Suprapubic skin (tissue), 4 donors: ENCODE data around the gene CNTN4.

Experiments used
- EP300 ChIP-seq: sonication (generic); formaldehyde crosslinking; IDR thresholded peaks from one replicate; pipeline ENCODE4 v1.6.1; 2017; ENCODE audit warnings: antibody characterized with exemption
- POLR2A ChIP-seq, 2 donors: fragments of 450-650 bp; IDR thresholded peaks; one replicate each; pipeline ENCODE4 v1.6.1; 2017; ENCODE audit warnings: antibody characterized with exemption in 2 of 2, mild to moderate bottlenecking in 2 of 2, moderate library complexity in 2 of 2
- POLR2AphosphoS5 ChIP-seq, 3 donors: sonication (generic); formaldehyde crosslinking; IDR thresholded peaks; one replicate each; pipeline ENCODE4 v1.6.1; 2017; ENCODE audit warnings: antibody characterized with exemption in 3 of 3
- TF ChIP-seq, protein P1 (sequence below), 2 donors: fragments of 200-600 bp in 1 of 2; fragments of 450-650 bp in 1 of 2; sonication (generic) in 1 of 2; IDR thresholded peaks; one replicate each; pipeline ENCODE4 v1.5.1; 2016 to 2019; ENCODE audit warnings: antibody characterized with exemption in 2 of 2, mild to moderate bottlenecking in 1 of 2, moderate library complexity in 1 of 2

DNA sequence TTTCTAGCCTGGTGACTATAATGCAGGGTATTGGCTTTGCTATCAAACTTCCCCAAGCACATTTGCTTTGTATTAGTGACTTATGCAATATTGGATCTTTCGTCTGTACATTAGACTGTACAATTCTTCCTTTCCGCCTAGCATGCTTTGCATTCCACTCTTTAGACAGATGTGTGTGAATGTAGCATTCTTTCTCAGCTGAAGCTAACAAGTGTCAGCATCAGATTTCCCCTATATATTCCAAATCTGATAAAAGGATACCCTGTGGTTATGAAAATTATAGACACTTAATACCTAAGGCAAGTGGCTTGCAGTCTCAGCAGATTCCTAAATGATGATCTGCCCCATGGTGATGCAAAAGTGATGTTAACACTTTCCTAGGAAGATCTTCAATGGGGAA, 360.1 kb downstream of the CNTN4 start:
- TF ChIP-seq, protein P1, sequence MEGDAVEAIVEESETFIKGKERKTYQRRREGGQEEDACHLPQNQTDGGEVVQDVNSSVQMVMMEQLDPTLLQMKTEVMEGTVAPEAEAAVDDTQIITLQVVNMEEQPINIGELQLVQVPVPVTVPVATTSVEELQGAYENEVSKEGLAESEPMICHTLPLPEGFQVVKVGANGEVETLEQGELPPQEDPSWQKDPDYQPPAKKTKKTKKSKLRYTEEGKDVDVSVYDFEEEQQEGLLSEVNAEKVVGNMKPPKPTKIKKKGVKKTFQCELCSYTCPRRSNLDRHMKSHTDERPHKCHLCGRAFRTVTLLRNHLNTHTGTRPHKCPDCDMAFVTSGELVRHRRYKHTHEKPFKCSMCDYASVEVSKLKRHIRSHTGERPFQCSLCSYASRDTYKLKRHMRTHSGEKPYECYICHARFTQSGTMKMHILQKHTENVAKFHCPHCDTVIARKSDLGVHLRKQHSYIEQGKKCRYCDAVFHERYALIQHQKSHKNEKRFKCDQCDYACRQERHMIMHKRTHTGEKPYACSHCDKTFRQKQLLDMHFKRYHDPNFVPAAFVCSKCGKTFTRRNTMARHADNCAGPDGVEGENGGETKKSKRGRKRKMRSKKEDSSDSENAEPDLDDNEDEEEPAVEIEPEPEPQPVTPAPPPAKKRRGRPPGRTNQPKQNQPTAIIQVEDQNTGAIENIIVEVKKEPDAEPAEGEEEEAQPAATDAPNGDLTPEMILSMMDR (IDR thresholded peaks at IDR 0.05): no peak
- no peak for TF ChIP-seq POLR2A (IDR thresholded peaks at IDR 0.05)
- TF ChIP-seq EP300: no peak
- no peak for TF ChIP-seq POLR2AphosphoS5 (IDR thresholded peaks at IDR 0.05)
